ENCODE measurements around the gene KLRC2. TPM values are rescaled to one million over a fixed set of nuclear protein-coding genes. Genes with fewer than 3 reads are reported as not detected.
"Not testable (repeated sequence)": the region's sequence is repeated elsewhere in the genome, so short reads cannot be mapped to it uniquely, and the experiment has no call there.

KLRC2 gene
- total RNA-seq, 4 donors from 2014 or later, result 0.42 to 0.66 TPM; not detected in 2

GRCh38 chr12:10430623-10431022 lies 5.2 kb downstream of the KLRC2 start:
- H3K27me3 ChIP-seq; H3K27ac ChIP-seq (replicated peaks in 1 of 4); H3K9me3 ChIP-seq; H3K4me3 ChIP-seq; H3K4me1 ChIP-seq; DNase-seq (ENCODE audit: extremely low spot score); intact Hi-C loops (cut with DNase I); H3K36me3 ChIP-seq: not testable (repeated sequence)
- 88% methylated on average over 4 of the region's 4 CpGs for whole genome bisulfite sequencing

- H3K36me3 ChIP-seq; H3K4me3 ChIP-seq; intact Hi-C loops (cut with DNase I); H3K27ac ChIP-seq (replicated peaks in 1 of 4); H3K4me1 ChIP-seq; H3K27me3 ChIP-seq; DNase-seq (ENCODE audit: extremely low spot score); H3K9me3 ChIP-seq: not testable (repeated sequence)
- WGBS, result 90% methylated on average over 7 of the region's 8 CpGs
These were observed 9.9 kb downstream of the KLRC2 start for GRCh38 chr12:10425938-10426337.

- H3K9me3 ChIP-seq; H3K4me3 ChIP-seq; intact Hi-C loops (cut with DNase I); DNase-seq (ENCODE audit: extremely low spot score); H3K4me1 ChIP-seq; H3K27me3 ChIP-seq; H3K36me3 ChIP-seq; H3K27ac ChIP-seq (replicated peaks in 1 of 4): not testable (repeated sequence)
- WGBS, result no CpG with 5 or more reads among the region's 1 CpG
These were observed 11.4 kb downstream of the KLRC2 start for GRCh38 chr12:10424260-10424899.

- 40% methylated on average over 2 of the region's 3 CpGs for WGBS
- intact Hi-C loops (cut with DNase I); H3K4me3 ChIP-seq; DNase-seq (ENCODE audit: extremely low spot score); H3K36me3 ChIP-seq; H3K27ac ChIP-seq (replicated peaks in 1 of 4); H3K9me3 ChIP-seq; H3K4me1 ChIP-seq; H3K27me3 ChIP-seq: not testable (repeated sequence)
These were observed 13.7 kb downstream of the KLRC2 start for GRCh38 chr12:10422159-10422558.

GRCh38 chr12:10420334-10420733 lies 15.5 kb downstream of the KLRC2 start, which contains the start of gene KLRC3:
TSS of gene KLRC3 (minus strand) at chr12:10420595. CDS start at chr12:10420550, 45 bp downstream.
- WGBS, result 20% methylated on average over 1 of the region's 1 CpG

GRCh38 chr12:10409392-10409791 lies 26.4 kb downstream of the KLRC2 start, which contains the start of gene KLRC4:
TSS of gene KLRC4 (minus strand) at chr12:10409757. CDS start at chr12:10409575, 182 bp downstream.
- H3K4me1 ChIP-seq, result no peaks in the 10 kb centered on the region
- no peaks in the 10 kb centered on the region for H3K27me3 ChIP-seq
- WGBS, result 0% methylated on average over 1 of the region's 1 CpG
- intact Hi-C loops (cut with DNase I), result no loop called here
- H3K27ac ChIP-seq (replicated peaks in 1 of 4), result no peak within 1 kb of the TSS
- TF ChIP-seq POLR2AphosphoS5 (IDR thresholded peaks at IDR 0.05) (no peak), POLR2A (IDR thresholded peaks at IDR 0.05; ENCODE audit: low read depth) (no peak), EP300 (IDR thresholded peaks at IDR 0.05) (no peak), CTCF (IDR thresholded peaks at IDR 0.05) (no peak)
- no peak for DNase-seq (ENCODE audit: extremely low spot score)
- no peaks in the 10 kb centered on the region for H3K36me3 ChIP-seq
- H3K4me3 ChIP-seq, result no peak within 1 kb of the TSS
- peaks cover 0 to 7% (median 0%) of the 10 kb centered on the region in 4 donors for H3K9me3 ChIP-seq

More at GRCh38 chr12:10420334-10420733, 15.5 kb downstream of the KLRC2 start, which contains the start of gene KLRC3:
- H3K27me3 ChIP-seq; DNase-seq (ENCODE audit: extremely low spot score); H3K4me1 ChIP-seq; H3K36me3 ChIP-seq; H3K27ac ChIP-seq (replicated peaks in 1 of 4); intact Hi-C loops (cut with DNase I); H3K9me3 ChIP-seq; H3K4me3 ChIP-seq: not testable (repeated sequence)

GRCh38 chr12:10408842-10409241 lies 27.0 kb downstream of the KLRC2 start:
- Histone ChIP-seq H3K4me1 (no peaks in the 10 kb centered on the region), H3K27ac (replicated peaks in 1 of 4) (no peak overlapping the region), H3K36me3 (no peaks in the 10 kb centered on the region), H3K9me3 (peaks cover 0 to 7% (median 0%) of the 10 kb centered on the region in 4 donors), H3K4me3 (no peak overlapping the region), H3K27me3 (no peaks in the 10 kb centered on the region)
- no peak for DNase-seq (ENCODE audit: extremely low spot score)
- intact Hi-C loops (cut with DNase I), result no loop called here
- 67% methylated on average over 3 of the region's 3 CpGs for WGBS
- no peak for TF ChIP-seq EP300 (IDR thresholded peaks at IDR 0.05)
- TF ChIP-seq POLR2AphosphoS5 (IDR thresholded peaks at IDR 0.05), result no peak
- TF ChIP-seq POLR2A (IDR thresholded peaks at IDR 0.05; ENCODE audit: low read depth), result no peak

GRCh38 chr12:10406725-10407124 lies 29.1 kb downstream of the KLRC2 start:
- no peaks in the 10 kb centered on the region for H3K36me3 ChIP-seq
- no peaks in the 10 kb centered on the region for H3K27me3 ChIP-seq
- intact Hi-C loops (cut with DNase I), result no loop called here
- peaks cover 0 to 7% (median 0%) of the 10 kb centered on the region in 4 donors for H3K9me3 ChIP-seq
- H3K4me1 ChIP-seq, result no peaks in the 10 kb centered on the region
- H3K4me3 ChIP-seq, result no peak overlapping the region
- TF ChIP-seq CTCF (IDR thresholded peaks at IDR 0.05) (no peak), EP300 (IDR thresholded peaks at IDR 0.05) (no peak), POLR2AphosphoS5 (IDR thresholded peaks at IDR 0.05) (peak in 1 of 2 donors; percentile 12)
- 73% methylated on average over 2 of the region's 4 CpGs for WGBS
- H3K27ac ChIP-seq (replicated peaks in 1 of 4), result no peak overlapping the region
- no peak for DNase-seq (ENCODE audit: extremely low spot score)

Measured in esophagus muscularis mucosa (tissue), 4 donors.